HCT116 (cell line): ENCODE data around the gene NINJ2. TPM values are rescaled to one million over a fixed set of nuclear protein-coding genes. Genes with fewer than 3 reads are reported as not detected.

Experiments
- ATAC-seq: fragments of 200-7000 bp; cut with Tn5 transposase; 2 replicates; pipeline ENCODE4 v1.9.1; 2020; ENCODE audit warnings: mild to moderate bottlenecking, moderate library complexity
- BruUV-seq: library from RNA; stranded (reverse); fragments of 400-500 nt; replicated peaks from 2 replicates; lab custom pipeline; 2021; lab: Mats Ljungman, UMichigan
- CTCF ChIA-PET: fragments of 300-600 bp; sonication (Branson Sonifier 250); formaldehyde crosslinking; loops from one replicate; lab custom pipeline; 2021; ENCODE audit warnings: antibody characterized with exemption; lab: Charles Lee
- POLR2A ChIA-PET: fragments of 300-600, 350-600 bp; sonication (Branson Sonifier 250); formaldehyde crosslinking; loops from one replicate; lab custom pipeline; 2021; ENCODE audit warnings: antibody characterized with exemption; lab: Charles Lee
- RAD21 ChIA-PET, 2 experiments: fragments of 300-600 bp; sonication (Branson Sonifier 250); formaldehyde crosslinking; loops; one replicate each; lab custom pipeline; 2023; ENCODE audit warnings: low total read pairs in 2 of 2; ENCODE audit not compliant: uncharacterized antibody in 2 of 2, unreplicated experiment in 2 of 2, low non-redundant PET in 1 of 2; lab: Charles Lee
- DNase-seq: peaks from one replicate; pipeline ENCODE4 v3.0.0-alpha.2; 2010; ENCODE audit warnings: low read depth, low spot score
- H2AFZ ChIP-seq: fragments of 200-600 bp; shearing (Covaris generic), sonication (generic); 2 replicates; pipeline ENCODE4 v1.6.1; 2017; ENCODE audit warnings: low read depth, mixed run types, mixed read lengths, antibody characterized with exemption, low read length; ENCODE audit not compliant: poor library complexity, severe bottlenecking
- H3K27ac ChIP-seq: 2 replicates; pipeline ENCODE4 v1.5.1; 2012; ENCODE audit warnings: low read depth, low read length
- H3K27me3 ChIP-seq: fragments of 200-600 bp; sonication (generic); 2 replicates; pipeline ENCODE4 v1.6.1; 2016; ENCODE audit warnings: mixed run types, low read length, mixed read lengths; ENCODE audit not compliant: insufficient read depth
- H3K36me3 ChIP-seq, 2 experiments: fragments of 200-500 bp in 1 of 2; fragments of 200-600 bp in 1 of 2; sonication (Bioruptor generic) in 1 of 2; sonication (generic) in 1 of 2; 2 replicates each; pipeline versions ENCODE4 v1.5.1 to v1.6.1; 2014 to 2016; ENCODE audit warnings: low read length in 2 of 2, inconsistent platforms in 1 of 2, mixed read lengths in 1 of 2, mixed run types in 1 of 2; ENCODE audit not compliant: insufficient read depth in 2 of 2, control insufficient read depth in 1 of 2
- H3K4me1 ChIP-seq, 2 experiments: fragments of 200-600 bp in 1 of 2; sonication (generic) in 1 of 2; 2 replicates each; pipeline versions ENCODE4 v1.5.1 to v1.6.1; 2012 to 2017; ENCODE audit warnings: low read length in 2 of 2, inconsistent platforms in 1 of 2, mild to moderate bottlenecking in 1 of 2, mixed read lengths in 1 of 2, mixed run types in 1 of 2, moderate library complexity in 1 of 2; ENCODE audit not compliant: insufficient read depth in 2 of 2, control insufficient read depth in 1 of 2
- H3K4me2 ChIP-seq: fragments of 200-600 bp; sonication (generic); 2 replicates; pipeline ENCODE4 v1.6.1; 2017; ENCODE audit warnings: mixed run types, low read length, mixed read lengths
- H3K4me3 ChIP-seq, 2 experiments: fragments of 200-600 bp in 1 of 2; sonication (generic) in 1 of 2; replicated peaks in 1 of 2; 2 replicates each; pipeline ENCODE4 v1.5.1; 2011 to 2016; ENCODE audit warnings: low read length in 2 of 2, control low read depth in 1 of 2, low read depth in 1 of 2, mild to moderate bottlenecking in 1 of 2, mixed read lengths in 1 of 2, mixed run types in 1 of 2
- H3K79me2 ChIP-seq: fragments of 200-600 bp; sonication (generic); 2 replicates; pipeline ENCODE4 v1.6.1; 2017; ENCODE audit warnings: mild to moderate bottlenecking, mixed run types, low read length, moderate library complexity, mixed read lengths; ENCODE audit not compliant: insufficient read depth
- H3K9ac ChIP-seq: fragments of 200-600 bp; sonication (generic); 2 replicates; pipeline ENCODE4 v1.6.1; 2016; ENCODE audit warnings: low read length, mixed read lengths
- H3K9me2 ChIP-seq: fragments of 200-600 bp; sonication (generic), shearing (Covaris generic); 2 replicates; pipeline ENCODE4 v1.6.1; 2017; ENCODE audit warnings: mixed run types, mild to moderate bottlenecking, moderate library complexity; ENCODE audit not compliant: insufficient read depth
- H3K9me3 ChIP-seq, 2 experiments: fragments of 200-500 bp in 1 of 2; fragments of 200-600 bp in 1 of 2; sonication (Bioruptor generic) in 1 of 2; sonication (generic) in 1 of 2; 2 replicates each; pipeline ENCODE4 v1.6.1; 2014 to 2017; ENCODE audit warnings: low read length in 2 of 2, mixed read lengths in 2 of 2, inconsistent platforms in 1 of 2, low read depth in 1 of 2, mild to moderate bottlenecking in 1 of 2, mixed run types in 1 of 2, moderate library complexity in 1 of 2; ENCODE audit not compliant: control insufficient read depth in 1 of 2, insufficient read depth in 1 of 2
- H4K20me1 ChIP-seq: fragments of 200-600 bp; sonication (generic), shearing (Covaris generic); 2 replicates; pipeline ENCODE4 v1.6.1; 2017; ENCODE audit warnings: mixed run types, mild to moderate bottlenecking, moderate library complexity; ENCODE audit not compliant: insufficient read depth
- ELF1 ChIP-seq: IDR thresholded peaks from 2 replicates; pipeline ENCODE4 v1.6.1; 2012; ENCODE audit warnings: low read depth, borderline replicate concordance
- FOSL1 ChIP-seq: IDR thresholded peaks from 2 replicates; pipeline ENCODE4 v1.6.1; 2012; ENCODE audit warnings: low read depth
- JUND ChIP-seq: IDR thresholded peaks from 2 replicates; pipeline ENCODE4 v1.6.1; 2012
- POLR2A ChIP-seq: IDR thresholded peaks from 2 replicates; pipeline ENCODE4 v1.7.0; 2011; ENCODE audit warnings: borderline replicate concordance; ENCODE audit not compliant: insufficient read depth, insufficient read length; ENCODE audit errors: extremely low read depth
- RAD21 ChIP-seq: IDR thresholded peaks from 2 replicates; pipeline ENCODE4 v1.6.1; 2012; ENCODE audit warnings: low read depth, mild to moderate bottlenecking
- SIN3A ChIP-seq: IDR thresholded peaks from 2 replicates; pipeline ENCODE4 v1.6.1; 2012; ENCODE audit warnings: low read depth
- SP1 ChIP-seq: IDR thresholded peaks from 2 replicates; pipeline ENCODE4 v1.6.1; 2012; ENCODE audit warnings: low read depth
- SRF ChIP-seq: IDR thresholded peaks from 2 replicates; pipeline ENCODE4 v1.6.1; 2012; ENCODE audit warnings: low read depth
- ZFX ChIP-seq: fragments of 450-650 bp; IDR thresholded peaks from 2 replicates; pipeline ENCODE4 v1.6.1; 2017
- intact Hi-C: fragments of 100-400 bp; cut with micrococcal nuclease; formaldehyde crosslinking; loops from 2 replicates; pipeline ENCODE4 v1.10.0; 2022
- total RNA-seq: library from RNA; stranded (reverse); gene quantifications from one replicate; pipeline ENCODE4 v1.2.1, GENCODE V29; 2021; ENCODE audit not compliant: unreplicated experiment
- TF ChIP-seq, protein P1 (sequence below): IDR thresholded peaks from 2 replicates; pipeline ENCODE4 v1.6.1; 2012
- TF ChIP-seq, protein P2 (sequence below): IDR thresholded peaks from 2 replicates; pipeline ENCODE4 v1.6.1; 2011; ENCODE audit warnings: mild to moderate bottlenecking, low read length, moderate library complexity; ENCODE audit not compliant: insufficient replicate concordance; ENCODE audit errors: extremely low read depth

The NINJ2 gene
- total RNA-seq, 1 experiment from 2014 or later, result not detected

DNA sequence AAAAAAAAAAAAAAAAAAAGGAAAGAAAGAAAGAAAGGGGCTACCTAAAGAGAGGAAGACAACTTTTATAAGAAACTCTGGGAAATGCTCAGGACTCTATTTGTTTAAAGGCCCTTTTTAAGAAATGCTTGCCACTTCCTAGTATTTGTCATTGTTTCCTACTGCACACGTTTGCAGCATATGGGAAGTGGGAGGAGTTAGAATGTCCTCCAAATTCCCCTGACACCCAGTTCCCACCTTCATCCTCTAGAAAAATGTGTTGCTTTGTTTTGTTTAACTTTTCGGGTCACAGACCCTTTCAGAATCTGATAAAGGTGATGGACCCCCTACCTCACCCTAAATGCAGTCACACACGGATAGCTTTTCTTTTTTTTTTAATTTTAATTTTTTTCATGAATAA is 40.8 kb downstream of the NINJ2 start:
- Histone ChIP-seq H4K20me1 (no peaks in the 10 kb centered on the region), H3K9ac (no peak overlapping the region), H3K27me3 (no peaks in the 10 kb centered on the region), H2AFZ (peak overlapping the region; percentile 21), H3K4me3 (no peak overlapping the region), H3K4me1 (no peaks in the 10 kb centered on the region), H3K9me3 (no peaks in the 10 kb centered on the region), H3K79me2 (no peaks in the 10 kb centered on the region), H3K27ac (no peak overlapping the region)
- intact Hi-C loops, result no loop called here
- ChIA-PET POLR2A (no interaction called here), RAD21 (no interaction called here)
- BruUV-seq, result no TSS peak
- DNase-seq (no peak), ATAC-seq (no peak)
- TF ChIP-seq POLR2A (no peak), ZFX (no peak), RAD21 (no peak), JUND (no peak), ELF1 (no peak), SIN3A (no peak), SP1 (no peak), FOSL1 (no peak), SRF (no peak)
- TF ChIP-seq, protein P1, sequence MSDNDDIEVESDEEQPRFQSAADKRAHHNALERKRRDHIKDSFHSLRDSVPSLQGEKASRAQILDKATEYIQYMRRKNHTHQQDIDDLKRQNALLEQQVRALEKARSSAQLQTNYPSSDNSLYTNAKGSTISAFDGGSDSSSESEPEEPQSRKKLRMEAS, result no peak
- TF ChIP-seq, protein P2, sequence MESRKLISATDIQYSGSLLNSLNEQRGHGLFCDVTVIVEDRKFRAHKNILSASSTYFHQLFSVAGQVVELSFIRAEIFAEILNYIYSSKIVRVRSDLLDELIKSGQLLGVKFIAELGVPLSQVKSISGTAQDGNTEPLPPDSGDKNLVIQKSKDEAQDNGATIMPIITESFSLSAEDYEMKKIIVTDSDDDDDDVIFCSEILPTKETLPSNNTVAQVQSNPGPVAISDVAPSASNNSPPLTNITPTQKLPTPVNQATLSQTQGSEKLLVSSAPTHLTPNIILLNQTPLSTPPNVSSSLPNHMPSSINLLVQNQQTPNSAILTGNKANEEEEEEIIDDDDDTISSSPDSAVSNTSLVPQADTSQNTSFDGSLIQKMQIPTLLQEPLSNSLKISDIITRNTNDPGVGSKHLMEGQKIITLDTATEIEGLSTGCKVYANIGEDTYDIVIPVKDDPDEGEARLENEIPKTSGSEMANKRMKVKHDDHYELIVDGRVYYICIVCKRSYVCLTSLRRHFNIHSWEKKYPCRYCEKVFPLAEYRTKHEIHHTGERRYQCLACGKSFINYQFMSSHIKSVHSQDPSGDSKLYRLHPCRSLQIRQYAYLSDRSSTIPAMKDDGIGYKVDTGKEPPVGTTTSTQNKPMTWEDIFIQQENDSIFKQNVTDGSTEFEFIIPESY, result no peak
- TF ChIP-seq, all 23 proteins: peak for 0
- no peaks in the 10 kb centered on the region for H3K36me3 ChIP-seq
- CTCF ChIA-PET, result no interaction called here
- no peak overlapping the region for H3K4me2 ChIP-seq
- H3K9me2 ChIP-seq, result no peaks in the 10 kb centered on the region

- RAD21 ChIA-PET, result no interaction called here
- no peak overlapping the region for H3K27ac ChIP-seq
- H3K27me3 ChIP-seq, result no peaks in the 10 kb centered on the region
- no peaks in the 10 kb centered on the region for H3K4me1 ChIP-seq
- no peaks in the 10 kb centered on the region for H3K9me2 ChIP-seq
- no peaks in the 10 kb centered on the region for H4K20me1 ChIP-seq
- H3K4me2 ChIP-seq, result no peak overlapping the region
- CTCF ChIA-PET, result no interaction called here
- TF ChIP-seq SIN3A, result no peak
- H2AFZ ChIP-seq, result no peak overlapping the region
- no peaks in the 10 kb centered on the region for H3K36me3 ChIP-seq
- H3K9me3 ChIP-seq, result no peaks in the 10 kb centered on the region
- BruUV-seq, result no TSS peak
- H3K4me3 ChIP-seq, result no peak overlapping the region
- DNase-seq (no peak), ATAC-seq (no peak)
- intact Hi-C loops, result no loop called here
- H3K9ac ChIP-seq, result no peak overlapping the region
- no peaks in the 10 kb centered on the region for H3K79me2 ChIP-seq
- POLR2A ChIA-PET, result no interaction called here
Measured at GRCh38 chr12:619346-619745, 43.9 kb downstream of the NINJ2 start.
